HEK293 (cell line): Measurements from ENCODE around the gene ENAH.

Experiments used
- CTCF ChIA-PET: fragments of 350-600 bp; formaldehyde crosslinking; extraction: SDS; loops from one replicate; lab custom pipeline; 2021; ENCODE audit warnings: antibody characterized with exemption; lab: Yijun Ruan, JAX
- POLR2A ChIA-PET: fragments of 300-600 bp; formaldehyde crosslinking; extraction: SDS; loops from one replicate; lab custom pipeline; 2020; ENCODE audit warnings: antibody characterized with exemption, inconsistent platforms; lab: Yijun Ruan, JAX
- H3K27ac ChIP-seq: fragments of 200-500 bp; sonication (Bioruptor generic); 2 replicates; pipeline ENCODE4 v1.5.1; 2014; ENCODE audit warnings: low read depth, low read length, control low read depth, inconsistent platforms; ENCODE audit errors: extremely low read depth
- H3K36me3 ChIP-seq, 2 experiments: fragments of 200-500 bp in 1 of 2; sonication (Bioruptor generic) in 1 of 2; 1 replicate in 1 of 2; 2 replicates in 1 of 2; pipeline ENCODE4 v1.5.1; 2014 to 2017; ENCODE audit warnings: inconsistent platforms in 2 of 2, low read length in 2 of 2; ENCODE audit not compliant: control insufficient read depth in 2 of 2, insufficient read depth in 1 of 2
- H3K4me1 ChIP-seq: fragments of 200-500 bp; sonication (Bioruptor generic); 2 replicates; pipeline ENCODE4 v1.5.1; 2014; ENCODE audit warnings: mild to moderate bottlenecking, low read length, inconsistent platforms; ENCODE audit not compliant: control insufficient read depth, insufficient read depth
- H3K4me3 ChIP-seq: 2 replicates; pipeline ENCODE4 v1.5.1; 2011; ENCODE audit warnings: low read depth, mild to moderate bottlenecking, control low read depth, low read length, moderate library complexity
- H3K9me3 ChIP-seq: fragments of 200-500 bp; sonication (Bioruptor generic); 2 replicates; pipeline ENCODE4 v1.5.1; 2014; ENCODE audit warnings: low read depth, low read length, inconsistent platforms; ENCODE audit not compliant: control insufficient read depth, insufficient read depth
- CTCF ChIP-seq: fragments of 450-650 bp; formaldehyde crosslinking; IDR thresholded peaks from 2 replicates; pipeline ENCODE4 v1.5.1; 2016; ENCODE audit warnings: missing biosample characterization, missing genetic modification characterization
- GLIS2 ChIP-seq: fragments of 450-650 bp; formaldehyde crosslinking; IDR thresholded peaks from 2 replicates; pipeline ENCODE4 v1.5.1; 2016; ENCODE audit warnings: missing biosample characterization, missing genetic modification characterization
- KLF10 ChIP-seq: fragments of 450-650 bp; IDR thresholded peaks from 2 replicates; pipeline ENCODE4 v1.5.1; 2018; ENCODE audit warnings: missing biosample characterization, mild to moderate bottlenecking, missing genetic modification characterization
- KLF7 ChIP-seq: fragments of 450-650 bp; formaldehyde crosslinking; IDR thresholded peaks from 2 replicates; pipeline ENCODE4 v1.5.1; 2016; ENCODE audit warnings: missing biosample characterization, missing genetic modification characterization, borderline replicate concordance
- TCF7L2 ChIP-seq: IDR thresholded peaks from 2 replicates; pipeline ENCODE4 v1.6.1; 2011; ENCODE audit warnings: low read depth, mild to moderate bottlenecking, inconsistent platforms, low read length, moderate library complexity, borderline replicate concordance
- ZIC2 ChIP-seq: fragments of 450-650 bp; formaldehyde crosslinking; IDR thresholded peaks from 2 replicates; pipeline ENCODE4 v1.5.1; 2016; ENCODE audit warnings: missing biosample characterization, missing genetic modification characterization
- ZNF112 ChIP-seq: fragments of 450-650 bp; formaldehyde crosslinking; IDR thresholded peaks from 2 replicates; pipeline ENCODE4 v1.5.0; 2017; ENCODE audit warnings: missing biosample characterization, missing genetic modification characterization
- ZNF248 ChIP-seq: fragments of 450-650 bp; formaldehyde crosslinking; IDR thresholded peaks from 2 replicates; pipeline ENCODE4 v1.5.1; 2017; ENCODE audit warnings: missing biosample characterization, missing genetic modification characterization
- ZNF311 ChIP-seq: fragments of 450-650 bp; formaldehyde crosslinking; IDR thresholded peaks from 2 replicates; pipeline ENCODE4 v1.5.1; 2017; ENCODE audit warnings: missing biosample characterization, missing genetic modification characterization, borderline replicate concordance
- ZNF362 ChIP-seq: fragments of 450-650 bp; formaldehyde crosslinking; IDR thresholded peaks from 2 replicates; pipeline ENCODE4 v1.5.1; 2016; ENCODE audit warnings: missing biosample characterization, missing genetic modification characterization
- ZNF433 ChIP-seq: fragments of 450-650 bp; formaldehyde crosslinking; IDR thresholded peaks from 2 replicates; pipeline ENCODE4 v1.5.1; 2016; ENCODE audit warnings: missing biosample characterization, missing genetic modification characterization, low read depth
- ZNF548 ChIP-seq: fragments of 450-650 bp; formaldehyde crosslinking; IDR thresholded peaks from 2 replicates; pipeline ENCODE4 v1.5.1; 2016; ENCODE audit warnings: missing biosample characterization, missing genetic modification characterization
- ZNF624 ChIP-seq: fragments of 450-650 bp; formaldehyde crosslinking; IDR thresholded peaks from 2 replicates; pipeline ENCODE4 v1.5.1; 2017; ENCODE audit warnings: missing biosample characterization, missing genetic modification characterization
- ZNF645 ChIP-seq: fragments of 450-650 bp; formaldehyde crosslinking; IDR thresholded peaks from 2 replicates; pipeline ENCODE4; 2016; ENCODE audit warnings: missing biosample characterization, missing genetic modification characterization
- ZNF660 ChIP-seq: fragments of 450-650 bp; IDR thresholded peaks from 2 replicates; pipeline ENCODE4 v1.5.1; 2018; ENCODE audit warnings: missing biosample characterization, mild to moderate bottlenecking, missing genetic modification characterization
- ZNF692 ChIP-seq: fragments of 450-650 bp; formaldehyde crosslinking; IDR thresholded peaks from 2 replicates; pipeline ENCODE4 v1.5.1; 2016; ENCODE audit warnings: missing biosample characterization, missing genetic modification characterization
- ZXDB ChIP-seq: fragments of 450-650 bp; formaldehyde crosslinking; IDR thresholded peaks from 2 replicates; pipeline ENCODE4 v1.5.1; 2016; ENCODE audit warnings: missing biosample characterization, missing genetic modification characterization
- TF ChIP-seq, protein P1 (sequence below): fragments of 450-650 bp; formaldehyde crosslinking; IDR thresholded peaks from 2 replicates; pipeline ENCODE4 v1.5.1; 2016; ENCODE audit warnings: missing biosample characterization, missing genetic modification characterization
- TF ChIP-seq, protein P2 (sequence below): fragments of 450-650 bp; formaldehyde crosslinking; IDR thresholded peaks from 2 replicates; pipeline ENCODE4 v1.5.1; 2016; ENCODE audit warnings: missing biosample characterization, missing genetic modification characterization

ENAH gene

DNA sequence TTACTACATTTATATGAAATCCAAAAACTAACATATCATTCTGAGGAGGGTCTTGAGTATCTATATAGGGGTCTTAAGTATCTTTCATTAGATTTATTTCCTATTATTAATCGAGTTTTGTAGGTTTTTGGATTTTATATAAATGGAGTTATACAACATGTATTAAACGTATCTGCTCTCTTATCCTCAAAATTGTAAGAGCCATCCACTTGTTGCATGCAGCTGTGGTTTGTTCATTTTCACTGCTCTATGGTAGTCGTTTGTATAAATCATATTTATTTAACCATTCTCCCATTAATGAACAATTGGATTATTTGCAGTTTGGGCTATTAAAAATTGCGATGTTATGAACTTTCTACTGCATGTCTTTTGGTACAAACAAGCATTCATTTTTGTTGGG, 97.1 kb downstream of the ENAH start (continued):
- TF ChIP-seq ZIC2 (no peak), KLF7 (no peak), ZNF433 (no peak)

DNA sequence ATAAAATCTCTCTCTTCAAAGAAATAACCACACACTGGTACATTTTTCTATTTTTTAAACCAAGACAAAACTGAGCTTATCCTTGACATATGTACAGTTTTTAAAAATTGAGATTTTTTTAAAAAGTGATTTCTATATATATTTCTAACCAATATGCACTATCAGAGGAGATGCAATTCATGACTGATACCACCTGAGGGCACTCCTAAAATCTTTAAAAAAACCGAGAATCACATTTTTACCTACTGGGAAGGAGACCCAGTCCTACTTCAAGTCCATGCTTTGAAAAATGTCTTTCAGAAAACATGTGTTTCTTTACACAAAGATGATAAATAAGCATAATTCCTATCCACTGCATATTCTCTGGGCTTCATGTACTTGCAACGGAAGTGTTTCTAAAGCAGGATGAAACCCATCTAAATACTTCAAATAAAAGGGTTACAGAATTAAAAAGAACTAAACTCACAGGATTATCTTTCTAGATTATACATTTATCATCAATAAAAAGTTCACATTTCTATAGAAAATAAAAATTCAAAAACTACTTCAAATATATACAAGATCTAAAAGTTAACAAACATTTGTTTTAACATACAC, 98.6 kb downstream of the ENAH start:
- no peak overlapping the region for H3K27ac ChIP-seq
- H3K4me3 ChIP-seq = no peak overlapping the region
- H3K4me1 ChIP-seq = no peaks in the 10 kb centered on the region
- TF ChIP-seq KLF10 (tag by site-specific recombination) = 0 out of 2 replicates have a peak, but pooled peaks have one; percentile 23
- TF ChIP-seq ZNF248 = no peak
- TF ChIP-seq ZNF660 = peak; percentile 35; the same call in 1 of the 2 replicates
- TF ChIP-seq CTCF (tag by site-specific recombination) = 0 out of 2 replicates have a peak, but pooled peaks have one; percentile 33
- ChIA-PET POLR2A (interaction anchor here (1.7 kb wide), 1 partner anchor 223 kb away, joined by 4 read pairs; the partner anchor contains the start of gene SRP9), CTCF (interaction anchor here (0.6 to 4.6 kb wide), 28 partner anchors 9 to 328 kb away, joined by 3 to 35 read pairs (median 4); partner anchors contain the start of genes ENAH and SRP9)
- H3K9me3 ChIP-seq = no peaks in the 10 kb centered on the region
- peaks cover 7 to 11% of the 10 kb centered on the region in 2 experiments for H3K36me3 ChIP-seq

GRCh38 chr1:225549821-225550220, 103.1 kb downstream of the ENAH start:
- H3K4me1 ChIP-seq = no peaks in the 10 kb centered on the region
- no peak for TF ChIP-seq ZNF645
- no peak for TF ChIP-seq GLIS2
- no peak for TF ChIP-seq TCF7L2
- no peak for TF ChIP-seq ZNF624
- TF ChIP-seq ZNF362 (tag by site-specific recombination) = no peak
- no peak for TF ChIP-seq ZNF692
- no peak for TF ChIP-seq ZNF548 (tag by site-specific recombination)
- TF ChIP-seq, protein P1, sequence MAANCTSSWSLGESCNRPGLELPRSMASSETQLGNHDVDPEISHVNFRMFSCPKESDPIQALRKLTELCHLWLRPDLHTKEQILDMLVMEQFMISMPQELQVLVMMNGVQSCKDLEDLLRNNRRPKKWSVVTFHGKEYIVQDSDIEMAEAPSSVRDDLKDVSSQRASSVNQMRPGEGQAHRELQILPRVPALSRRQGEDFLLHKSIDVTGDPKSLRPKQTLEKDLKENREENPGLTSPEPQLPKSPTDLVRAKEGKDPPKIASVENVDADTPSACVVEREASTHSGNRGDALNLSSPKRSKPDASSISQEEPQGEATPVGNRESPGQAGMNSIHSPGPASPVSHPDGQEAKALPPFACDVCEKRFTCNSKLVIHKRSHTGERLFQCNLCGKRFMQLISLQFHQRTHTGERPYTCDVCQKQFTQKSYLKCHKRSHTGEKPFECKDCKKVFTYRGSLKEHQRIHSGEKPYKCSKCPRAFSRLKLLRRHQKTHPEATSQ (tag by site-specific recombination) = no peak
- TF ChIP-seq ZNF311 (tag by site-specific recombination) = no peak
- no peak for TF ChIP-seq ZNF112 (tag by site-specific recombination)
- TF ChIP-seq, protein P2, sequence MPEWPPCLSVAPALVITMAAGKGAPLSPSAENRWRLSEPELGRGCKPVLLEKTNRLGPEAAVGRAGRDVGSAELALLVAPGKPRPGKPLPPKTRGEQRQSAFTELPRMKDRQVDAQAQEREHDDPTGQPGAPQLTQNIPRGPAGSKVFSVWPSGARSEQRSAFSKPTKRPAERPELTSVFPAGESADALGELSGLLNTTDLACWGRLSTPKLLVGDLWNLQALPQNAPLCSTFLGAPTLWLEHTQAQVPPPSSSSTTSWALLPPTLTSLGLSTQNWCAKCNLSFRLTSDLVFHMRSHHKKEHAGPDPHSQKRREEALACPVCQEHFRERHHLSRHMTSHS (tag by site-specific recombination) = no peak
- TF ChIP-seq ZXDB = no peak
- TF ChIP-seq, all 188 proteins: peak for 0
- H3K4me3 ChIP-seq = no peak overlapping the region
- H3K9me3 ChIP-seq = no peaks in the 10 kb centered on the region
- H3K36me3 ChIP-seq = peaks cover 8% of the 10 kb centered on the region in 2 experiments; a peak in 2 of 3 replicates
- no peak overlapping the region for H3K27ac ChIP-seq
- CTCF ChIA-PET = interaction anchor here (0.7 to 2.2 kb wide), 4 partner anchors 17 to 223 kb away, joined by 3 to 11 read pairs (median 4); no protein-coding TSS in a partner anchor
- POLR2A ChIA-PET = no interaction called here
